Spleen (tissue), 11 donors: ENCODE measurements around the gene KRT73. TPM values are rescaled to one million over a fixed set of nuclear protein-coding genes. Genes with fewer than 3 reads are reported as not detected.
A peak's percentile ranks its signal among the peaks of the same experiment; 100 is the strongest.

Source experiments
- DNase-seq: peaks from one replicate; pipeline ENCODE4 v3.0.0-alpha.2; 2020
- H3K27ac ChIP-seq, 8 donors: fragments of 200-600 bp; sonication (generic) in 7 of 8; 1 replicate in 4 of 8; 2 replicates in 4 of 8; pipeline versions ENCODE4 v1.5.0 to v1.8.0; 2016 to 2021; ENCODE audit warnings: inconsistent platforms in 4 of 8, mild to moderate bottlenecking in 4 of 8, moderate library complexity in 1 of 8
- H3K27me3 ChIP-seq, 7 donors: fragments of 200-600 bp; sonication (generic) in 6 of 7; replicated peaks in 1 of 7; 1 replicate in 4 of 7; 2 replicates in 3 of 7; pipeline versions ENCODE4 v1.5.0 to v1.8.0; 2016 to 2021; ENCODE audit warnings: inconsistent platforms in 3 of 7, mild to moderate bottlenecking in 1 of 7
- H3K36me3 ChIP-seq, 6 donors: fragments of 200-600 bp; sonication (generic) in 5 of 6; 1 replicate in 4 of 6; 2 replicates in 2 of 6; pipeline versions ENCODE4 v1.5.0 to v1.8.0; 2016 to 2021; ENCODE audit warnings: inconsistent platforms in 2 of 6
- H3K4me1 ChIP-seq, 6 donors: fragments of 200-600 bp; sonication (generic) in 5 of 6; 1 replicate in 3 of 6; 2 replicates in 3 of 6; pipeline versions ENCODE4 v1.5.0 to v1.8.0; 2016 to 2021; ENCODE audit warnings: inconsistent platforms in 3 of 6
- H3K4me3 ChIP-seq, 8 donors: fragments of 200-600 bp; sonication (generic) in 7 of 8; 1 replicate in 4 of 8; 2 replicates in 4 of 8; pipeline versions ENCODE4 v1.5.0 to v1.8.0; 2016 to 2021; ENCODE audit warnings: inconsistent platforms in 4 of 8, mild to moderate bottlenecking in 4 of 8, moderate library complexity in 2 of 8
- H3K9me3 ChIP-seq, 8 donors: fragments of 200-600 bp; sonication (generic) in 7 of 8; 1 replicate in 4 of 8; 2 replicates in 4 of 8; pipeline versions ENCODE4 v1.5.0 to v1.8.0; 2016 to 2021; ENCODE audit warnings: inconsistent platforms in 4 of 8
- CTCF ChIP-seq, 11 experiments: fragments of 200-600 bp in 7 of 11; fragments of 450-650 bp in 4 of 11; sonication (generic) in 4 of 11; IDR thresholded peaks in 8 of 11; conservative IDR thresholded peaks in 3 of 11; 1 replicate in 7 of 11; 2 replicates in 4 of 11; pipeline versions ENCODE4 v1.4.0 to v1.8.0; 2016 to 2021; ENCODE audit warnings: antibody characterized with exemption in 11 of 11, inconsistent platforms in 4 of 11, mild to moderate bottlenecking in 1 of 11
- POLR2A ChIP-seq, 3 donors: fragments of 450-650 bp; IDR thresholded peaks; one replicate each; pipeline ENCODE4 v1.5.1; 2017; ENCODE audit warnings: antibody characterized with exemption in 3 of 3, mild to moderate bottlenecking in 1 of 3
- POLR2AphosphoS5 ChIP-seq, 3 donors: sonication (generic); formaldehyde crosslinking; IDR thresholded peaks; one replicate each; pipeline ENCODE4 v1.5.1; 2017; ENCODE audit warnings: antibody characterized with exemption in 3 of 3
- WGBS, 5 donors: extraction: QIAGEN DNeasy Blood & Tissue Kit in 3 of 5; methylation state at CpG; one replicate each; pipeline versions ENCODE4 v1.1.5 to v1.1.7; 2013 to 2018; 5-methylcytosine and 5-hydroxymethylcytosine counted together
- intact Hi-C: fragments of 100-400 bp; cut with DNase I; formaldehyde crosslinking; loops from one replicate; pipeline ENCODE4 v1.15.0; 2023; ENCODE audit warnings: low total_unique reads
- polyA plus RNA-seq, 3 donors: library from polyadenylated mRNA; stranded (reverse); fragments of 200-250 nt; gene quantifications; one replicate each; pipeline ENCODE4 v1.2.1, GENCODE V29; 2013
- total RNA-seq, 7 donors: library from RNA; depleted of rRNA in 3 of 7; stranded (reverse); fragments of >200 nt in 3 of 7; fragmentation: NEBNext Ultra II Directional in 4 of 7; extraction: Animal tissue kit (Norgen Biotek cat#: 25700) in 4 of 7; gene quantifications; one replicate each; pipeline versions ENCODE4 v1.1.0 to v1.2.1, GENCODE V29; 2016 to 2021
- donor health status: healthy with polysubstance abuse.
- donor health status: DM: no; HTN: no; CAD: no; lungs with moderate emphysema.
- donor health status: DM: no; HTN: no; CAD: no.
- donor health status: Bipolar disorder and iron deficiency.
- donor health status: healthy.
- donor health status: DM: no; HTN: no; CAD: no.
- donor health status: DM: yes; HTN: yes; CAD: no.

Gene KRT73
- total and polyA plus RNA-seq, 10 donors, result 0.04 to 1.4 (median 0.36) TPM

- H3K4me3 ChIP-seq, result no peak overlapping the region
- no peak overlapping the region for H3K27ac ChIP-seq
- no peaks in the 10 kb centered on the region for H3K9me3 ChIP-seq
- H3K4me1 ChIP-seq, result peaks cover 0 to 6% (median 0%) of the 10 kb centered on the region in 6 donors
- no peak for TF ChIP-seq POLR2A (IDR thresholded peaks at IDR 0.05)
- TF ChIP-seq POLR2AphosphoS5 (IDR thresholded peaks at IDR 0.05), result no peak
- TF ChIP-seq CTCF (IDR thresholded peaks at IDR 0.05 in 8 of 11, conservative IDR thresholded peaks at IDR 0.05 in 3 of 11), result no peak
- 89 to 98% (median 93%) methylated on average over 5 of the region's 5 CpGs for WGBS, 5 donors
- DNase-seq, result no peak
- H3K36me3 ChIP-seq, result no peaks in the 10 kb centered on the region
- intact Hi-C loops, result no loop called here
- H3K27me3 ChIP-seq, result peaks cover 0 to 50% (median 14%) of the 10 kb centered on the region in 7 donors
Observed at GRCh38 chr12:52602552-52602951, 15.8 kb downstream of the KRT73 start.

GRCh38 chr12:52601671-52602070 is 16.7 kb downstream of the KRT73 start:
- no peaks in the 10 kb centered on the region for H3K36me3 ChIP-seq
- no peaks in the 10 kb centered on the region for H3K9me3 ChIP-seq
- 63 to 84% (median 73%) methylated on average over 4 of the region's 4 CpGs for WGBS, 5 donors
- peaks cover 0 to 6% (median 0%) of the 10 kb centered on the region in 6 donors for H3K4me1 ChIP-seq
- intact Hi-C loops, result no loop called here
- H3K27ac ChIP-seq, result no peak overlapping the region
- no peak for DNase-seq
- H3K27me3 ChIP-seq, result peaks cover 0 to 50% (median 14%) of the 10 kb centered on the region in 7 donors
- TF ChIP-seq CTCF (IDR thresholded peaks at IDR 0.05 in 8 of 11, conservative IDR thresholded peaks at IDR 0.05 in 3 of 11) (no peak), POLR2A (IDR thresholded peaks at IDR 0.05) (no peak), POLR2AphosphoS5 (IDR thresholded peaks at IDR 0.05) (no peak)
- no peak overlapping the region for H3K4me3 ChIP-seq

- DNase-seq, result no peak
- H3K4me3 ChIP-seq, result peak within 1 kb of the TSS in 1 of 8 donors; percentile 3
- no peaks in the 10 kb centered on the region for H3K9me3 ChIP-seq
- peaks cover 0 to 6% (median 0%) of the 10 kb centered on the region in 6 donors for H3K4me1 ChIP-seq
- no peak within 1 kb of the TSS for H3K27ac ChIP-seq
- intact Hi-C loops, result no loop called here
- peaks cover 0 to 50% (median 14%) of the 10 kb centered on the region in 7 donors for H3K27me3 ChIP-seq
- no peak for TF ChIP-seq POLR2A (IDR thresholded peaks at IDR 0.05)
- no peak for TF ChIP-seq POLR2AphosphoS5 (IDR thresholded peaks at IDR 0.05)
- no peak for TF ChIP-seq CTCF (IDR thresholded peaks at IDR 0.05 in 8 of 11, conservative IDR thresholded peaks at IDR 0.05 in 3 of 11)
- no peaks in the 10 kb centered on the region for H3K36me3 ChIP-seq
- 29 to 60% (median 34%) methylated on average over 24 to 48 of the region's 48 CpGs for WGBS, 5 donors
Observed at GRCh38 chr12:52600941-52601481, 17.3 kb downstream of the KRT73 start, which contains the start of gene KRT72. Gene KRT72 (minus strand): TSS chr12:52601463. CDS start chr12:52601452, 11 bp downstream.

- H3K27ac ChIP-seq, result no peak overlapping the region
- no peak overlapping the region for H3K4me3 ChIP-seq
- intact Hi-C loops, result no loop called here
- DNase-seq, result no peak
- peaks cover 0 to 50% (median 14%) of the 10 kb centered on the region in 7 donors for H3K27me3 ChIP-seq
- no peaks in the 10 kb centered on the region for H3K9me3 ChIP-seq
- H3K4me1 ChIP-seq, result peaks cover 0 to 6% (median 0%) of the 10 kb centered on the region in 6 donors
- TF ChIP-seq POLR2A (IDR thresholded peaks at IDR 0.05) (no peak), CTCF (IDR thresholded peaks at IDR 0.05 in 8 of 11, conservative IDR thresholded peaks at IDR 0.05 in 3 of 11) (no peak), POLR2AphosphoS5 (IDR thresholded peaks at IDR 0.05) (no peak)
- WGBS, 5 donors, result 85 to 91% (median 87%) methylated on average over 12 of the region's 12 CpGs
- H3K36me3 ChIP-seq, result no peaks in the 10 kb centered on the region
Observed at GRCh38 chr12:52600475-52600874, 17.9 kb downstream of the KRT73 start.
